K562 (cell line): ENCODE measurements around the gene PTK7. TPM values are rescaled to one million over a fixed set of nuclear protein-coding genes. Genes with fewer than 3 reads are reported as not detected.

Experiments used
- ATAC-seq: fragments of 200-7000 bp; cut with Tn5 transposase; 3 replicates; pipeline ENCODE4 v1.9.1; 2020; ENCODE audit warnings: moderate library complexity
- BruUV-seq: library from RNA; stranded (reverse); fragments of 400-500 nt; replicated peaks from 2 replicates; lab custom pipeline; 2021; lab: Mats Ljungman, UMichigan
- CTCF ChIA-PET: fragments of 300-600 bp; formaldehyde crosslinking; extraction: SDS; loops from one replicate; lab custom pipeline; 2021; ENCODE audit warnings: low intra/inter-chr PET ratio; lab: Yijun Ruan, JAX
- POLR2A ChIA-PET: fragments of 300-600, 350-650 bp; sonication (Branson Sonifier 250); formaldehyde crosslinking; extraction: SDS; loops from one replicate; lab custom pipeline; 2021; ENCODE audit warnings: antibody characterized with exemption, inconsistent platforms; lab: Yijun Ruan, JAX
- DNase-seq, 4 experiments: peaks; one replicate each; pipeline versions ENCODE4 v3.0.0 to v3.0.0-alpha.2; 2011 to 2018; ENCODE audit warnings: low spot score in 3 of 4, mixed read lengths in 3 of 4; ENCODE audit errors: extremely low read depth in 1 of 4
- FAIRE-seq: peaks from 2 replicates; lab custom pipeline; 2011; peaks lifted over from hg19 to GRCh38; lab: Jason Lieb, UNC
- H2AFZ ChIP-seq: 2 replicates; pipeline ENCODE4 v1.6.0; 2011; ENCODE audit warnings: low read depth, low read length, control low read depth, inconsistent platforms
- H3K27ac ChIP-seq: fragments of 200-600 bp; 3 replicates; pipeline ENCODE4 v1.8.0; 2011; ENCODE audit warnings: low read depth, mild to moderate bottlenecking, control low read depth, inconsistent platforms, low read length, moderate library complexity, mixed read lengths; ENCODE audit errors: extremely low read depth
- H3K27me3 ChIP-seq, 2 experiments: fragments of 300-600 bp in 1 of 2; 2 replicates in 1 of 2; 3 replicates in 1 of 2; pipeline versions ENCODE4 v1.6.0 to v1.8.0; 2011; ENCODE audit warnings: inconsistent platforms in 2 of 2, low read length in 2 of 2, mild to moderate bottlenecking in 1 of 2, mixed read lengths in 1 of 2, moderate library complexity in 1 of 2; ENCODE audit not compliant: control insufficient read depth in 2 of 2, insufficient read depth in 2 of 2
- H3K36me3 ChIP-seq: fragments of 300-600 bp; 3 replicates; pipeline ENCODE4 v1.8.0; 2011; ENCODE audit warnings: mild to moderate bottlenecking, low read length, inconsistent platforms; ENCODE audit not compliant: control insufficient read depth, insufficient read depth
- H3K4me1 ChIP-seq, 2 experiments: fragments of 200-600 bp in 1 of 2; replicated peaks in 1 of 2; 2 replicates in 1 of 2; 3 replicates in 1 of 2; pipeline versions ENCODE4 v1.5.1 to v1.8.0; 2011; ENCODE audit warnings: inconsistent platforms in 2 of 2, low read length in 2 of 2, mild to moderate bottlenecking in 1 of 2, mixed read lengths in 1 of 2, moderate library complexity in 1 of 2; ENCODE audit not compliant: control insufficient read depth in 2 of 2, insufficient read depth in 2 of 2
- H3K4me2 ChIP-seq: 2 replicates; pipeline ENCODE4 v1.6.1; 2011; ENCODE audit warnings: low read length, control low read depth, inconsistent platforms, mixed read lengths; ENCODE audit not compliant: insufficient read depth
- H3K4me3 ChIP-seq: fragments of 200-600 bp; sonication (generic), shearing (Covaris generic); 2 replicates; pipeline ENCODE4 v1.5.1; 2016; ENCODE audit warnings: control low read depth, inconsistent platforms
- H3K79me2 ChIP-seq: fragments of 200-600 bp; 3 replicates; pipeline ENCODE4 v1.8.0; 2011; ENCODE audit warnings: low read length, inconsistent platforms; ENCODE audit not compliant: control insufficient read depth, insufficient read depth
- H3K9ac ChIP-seq, 2 experiments: 2 replicates each; pipeline versions ENCODE4 v1.6.0 to v1.6.1; 2011; ENCODE audit warnings: low read depth in 2 of 2, low read length in 2 of 2, control low read depth in 1 of 2, inconsistent platforms in 1 of 2, mild to moderate bottlenecking in 1 of 2, mixed read lengths in 1 of 2; ENCODE audit not compliant: insufficient read depth in 1 of 2
- H3K9me1 ChIP-seq: one replicate; pipeline ENCODE4 v1.6.0; 2011; ENCODE audit warnings: inconsistent platforms, mild to moderate bottlenecking, low read length, moderate library complexity; ENCODE audit not compliant: control insufficient read depth, insufficient read depth
- H3K9me3 ChIP-seq: replicated peaks from 2 replicates; pipeline ENCODE4 v1.5.1; 2011; ENCODE audit warnings: low read depth, low read length, inconsistent platforms; ENCODE audit not compliant: control insufficient read depth, insufficient read depth
- H4K20me1 ChIP-seq: replicated peaks from 2 replicates; pipeline ENCODE4 v1.6.1; 2011; ENCODE audit warnings: low read length, inconsistent platforms, mixed read lengths; ENCODE audit not compliant: control insufficient read depth, insufficient read depth
- GATAD2A ChIP-seq: fragments of 450-650 bp; IDR thresholded peaks from 2 replicates; pipeline ENCODE4 v1.6.1; 2017
- HES1 ChIP-seq: fragments of 450-650 bp; IDR thresholded peaks from 2 replicates; pipeline ENCODE4 v1.6.1; 2016; ENCODE audit warnings: low read depth, mild to moderate bottlenecking, moderate library complexity
- HMGXB4 ChIP-seq: sonication (generic); formaldehyde crosslinking; IDR thresholded peaks from 2 replicates; pipeline ENCODE4 v1.8.1; 2023; ENCODE audit warnings: mild to moderate bottlenecking, missing genetic modification reagents
- NFYB ChIP-seq: IDR thresholded peaks from 2 replicates; pipeline ENCODE4 v1.6.1; 2011; ENCODE audit warnings: mild to moderate bottlenecking, moderate library complexity; ENCODE audit not compliant: insufficient read length; ENCODE audit errors: extremely low read depth
- NR2C2 ChIP-seq, 2 experiments: fragments of 200-800 bp in 1 of 2; sonication (Bioruptor generic) in 1 of 2; sonication (generic) in 1 of 2; formaldehyde crosslinking in 1 of 2; IDR thresholded peaks; 2 replicates each; pipeline versions ENCODE4 v1.6.1 to v1.8.0; 2016 to 2022; ENCODE audit warnings: mild to moderate bottlenecking in 1 of 2, missing compliant biosample characterization in 1 of 2, missing genetic modification characterization in 1 of 2, missing genetic modification reagents in 1 of 2
- PHTF2 ChIP-seq: fragments of 250-450 bp; sonication (Bioruptor Pico); IDR thresholded peaks from 2 replicates; pipeline ENCODE4 v1.5.0; 2021; ENCODE audit warnings: mild to moderate bottlenecking
- SAP30 ChIP-seq: fragments of 200-600 bp; sonication (generic); IDR thresholded peaks from 2 replicates; pipeline ENCODE4 v1.6.1; 2012; ENCODE audit warnings: borderline replicate concordance, low read depth, mild to moderate bottlenecking, moderate library complexity, low read length, control low read depth, inconsistent platforms; ENCODE audit not compliant: insufficient read depth, poor library complexity, severe bottlenecking
- SMARCC2 ChIP-seq: fragments of 450-650 bp; IDR thresholded peaks from 2 replicates; pipeline ENCODE4 v1.6.1; 2017; ENCODE audit warnings: antibody characterized with exemption, moderate library complexity, mild to moderate bottlenecking, low read depth
- TEAD2 ChIP-seq: fragments of 450-650 bp; IDR thresholded peaks from 2 replicates; pipeline ENCODE4 v1.6.1; 2016; ENCODE audit warnings: missing genetic modification characterization, control low read depth, missing compliant biosample characterization
- ZBTB11 ChIP-seq, 3 experiments: fragments of 200-800 bp in 1 of 3; fragments of 250-450 bp in 1 of 3; fragments of 450-650 bp in 1 of 3; sonication (Bioruptor Pico) in 1 of 3; sonication (Bioruptor generic) in 1 of 3; formaldehyde crosslinking in 1 of 3; IDR thresholded peaks; 2 replicates each; pipeline versions ENCODE4 v1.6.1 to v1.8.0; 2016 to 2022; ENCODE audit warnings: mild to moderate bottlenecking in 2 of 3, missing genetic modification characterization in 2 of 3, missing compliant biosample characterization in 1 of 3, moderate library complexity in 1 of 3
- ZBTB2 ChIP-seq: fragments of 450-650 bp; IDR thresholded peaks from 2 replicates; pipeline ENCODE4 v1.6.1; 2016; ENCODE audit warnings: antibody characterized with exemption
- ZFX ChIP-seq: sonication (generic); formaldehyde crosslinking; IDR thresholded peaks from 2 replicates; pipeline ENCODE4 v1.8.0; 2022; ENCODE audit warnings: mild to moderate bottlenecking, missing genetic modification reagents, moderate library complexity
- WGBS: fragments of 100-300 bp; shearing (Covaris generic); methylation state at CpG from one replicate; pipeline ENCODE4 v1.1.6; 2016; ENCODE audit warnings: low coverage, mixed read lengths; ENCODE audit not compliant: insufficient coverage; ENCODE audit errors: missing lambda C conversion rate; 5-methylcytosine and 5-hydroxymethylcytosine counted together
- in situ Hi-C: fragments of 300-500 bp; cut with MboI; formaldehyde crosslinking; loops from 4 replicates; pipeline ENCODE4 v1.15.0; 2018; ENCODE audit warnings: inconsistent platforms, mixed read lengths
- intact Hi-C: fragments of 100-400 bp; cut with micrococcal nuclease; formaldehyde crosslinking; loops from 2 replicates; pipeline ENCODE4 v1.14.2; 2022
- polyA plus RNA-seq, 8 experiments: library from polyadenylated mRNA; depleted of rRNA in 4 of 8; stranded (reverse) in 5 of 8; unstranded in 3 of 8; fragments of >200 nt; fragmentation: Nextera tagmentation in 2 of 8; fragmentation: Illumina TruSeq in 1 of 8; extraction: Ambion mirVana in 2 of 8; extraction: Trizol in 1 of 8; gene quantifications; 2 replicates each; pipeline versions ENCODE4 v1.2.1 to v1.2.3, GENCODE V29; 2011 to 2014; ENCODE audit warnings: inconsistent platforms in 1 of 8, missing spikeins in 1 of 8
- total RNA-seq, 7 experiments: library from RNA; depleted of rRNA in 6 of 7; stranded (reverse); fragments of >200 nt in 6 of 7; fragmentation: Illumina TruSeq in 2 of 7; extraction: Trizol in 2 of 7; gene quantifications; 2 replicates each; pipeline versions ENCODE4 v1.2.1 to v1.2.3, GENCODE V29; 2011 to 2021; ENCODE audit warnings: low replicate concordance in 1 of 7

PTK7 gene
- total and polyA plus RNA-seq, 9 of the 15 experiments (the other 6 are each of a cell fraction or from before 2014, with no cell fraction given): 0.20 to 6.8 (median 4.2) TPM

GRCh38 chr6:43170417-43170930 lies 94.4 kb downstream of the PTK7 start:
- Histone ChIP-seq H4K20me1 (peaks cover 30% of the 10 kb centered on the region), H2AFZ (peak overlapping the region; percentile 92), H3K27ac (peak overlapping the region; percentile 93), H3K4me3 (peak overlapping the region; percentile 83), H3K9me3 (no peaks in the 10 kb centered on the region), H3K36me3 (peaks cover 20% of the 10 kb centered on the region), H3K27me3 (no peaks in the 10 kb centered on the region), H3K4me1 (peaks cover 30 to 45% of the 10 kb centered on the region in 2 experiments), H3K9ac (peak overlapping the region; percentile 90 to 93), H3K4me2 (peak overlapping the region; percentile 99), H3K9me1 (peaks cover 3% of the 10 kb centered on the region), H3K79me2 (peaks cover 36% of the 10 kb centered on the region)
- 1% methylated on average over 18 of the region's 18 CpGs for WGBS
- ATAC-seq (peak; percentile 59), DNase-seq (peak; percentile 28 to 82 (median 66)), FAIRE-seq (no peak)
- ChIA-PET CTCF (interaction anchor here (0.6 kb wide), 2 partner anchors 286 to 288 kb away, joined by 3 read pairs; no protein-coding TSS in a partner anchor), POLR2A (interaction anchor here (0.6 to 5.5 kb wide), 14 partner anchors 9 to 538 kb away, joined by 3 to 40 read pairs (median 3); partner anchors contain the start of genes CUL9, KLHDC3 and PTCRA)
- intact Hi-C loops: loop anchor here (2.0 to 5.0 kb wide), 3 partner anchors 58 to 197 kb away; partner anchors contain the start of genes DNPH1 and ZNF318
- in situ Hi-C loops: no loop called here
- TSS peak; percentile 96 for BruUV-seq
- TF ChIP-seq GATAD2A: peak; percentile 79; the same call in 1 of the 2 replicates
- peak; percentile 38; the same call in 1 of the 2 replicates for TF ChIP-seq HES1
- TF ChIP-seq ZBTB2: peak; percentile 50; the same call in 1 of the 2 replicates
- peak; percentile 25 for TF ChIP-seq SAP30
- no peak for TF ChIP-seq ZFX
- TF ChIP-seq ZBTB11 (CRISPR knock-in tag; IDR thresholded peaks at IDR 0.05): 0 out of 6 replicates have a peak, but pooled peaks of 1 of the 3 experiments have one; percentile 11
- TF ChIP-seq TEAD2: peak; percentile 58; the same call in 1 of the 2 replicates
- TF ChIP-seq NR2C2 (CRISPR knock-in tag; IDR thresholded peaks at IDR 0.05): peak; percentile 63; the same call in 1 of the 2 replicates
- no peak for TF ChIP-seq NR2C2 (tag; IDR thresholded peaks at IDR 0.05)
- TF ChIP-seq NFYB: peak; percentile 68
- TF ChIP-seq SMARCC2: 0 out of 2 replicates have a peak, but pooled peaks have one; percentile 35
- no peak for TF ChIP-seq PHTF2
- 0 out of 2 replicates have a peak, but pooled peaks have one; percentile 9 for TF ChIP-seq HMGXB4 (CRISPR knock-in tag)
